WTC11 (cell line): ENCODE data around the gene AGAP1.

Source experiments
- FOXJ3 ChIP-seq: sonication (generic); formaldehyde crosslinking; IDR thresholded peaks from 2 replicates; pipeline ENCODE4 v1.9.0; 2021; ENCODE audit warnings: missing genetic modification reagents, mild to moderate bottlenecking, borderline replicate concordance
- FOXK1 ChIP-seq: sonication (generic); formaldehyde crosslinking; IDR thresholded peaks from 2 replicates; pipeline ENCODE4 v1.8.0; 2022; ENCODE audit warnings: mild to moderate bottlenecking, moderate library complexity, missing genetic modification reagents
- RELA ChIP-seq: sonication (generic); formaldehyde crosslinking; IDR thresholded peaks from 2 replicates; pipeline ENCODE4 v1.8.1; 2022; ENCODE audit warnings: missing genetic modification reagents, mild to moderate bottlenecking, borderline replicate concordance
- TCF7 ChIP-seq: sonication (generic); formaldehyde crosslinking; IDR thresholded peaks from 2 replicates; pipeline ENCODE4 v1.8.0; 2022; ENCODE audit warnings: mild to moderate bottlenecking, low read depth, missing genetic modification reagents, moderate library complexity
- ZNF121 ChIP-seq: sonication (generic); formaldehyde crosslinking; IDR thresholded peaks from 2 replicates; pipeline ENCODE4 v1.8.0; 2023; ENCODE audit warnings: missing genetic modification reagents
- TF ChIP-seq, protein P1 (sequence below): sonication (generic); formaldehyde crosslinking; IDR thresholded peaks from 2 replicates; pipeline ENCODE4 v1.8.0; 2022; ENCODE audit warnings: mild to moderate bottlenecking, missing genetic modification reagents
- TF ChIP-seq, protein P2 (sequence below): fragments of 200-600 bp; IDR thresholded peaks from 2 replicates; pipeline ENCODE4 v1.8.0; 2022; ENCODE audit warnings: antibody characterized with exemption
- TF ChIP-seq, protein P3 (sequence below): sonication (generic); formaldehyde crosslinking; IDR thresholded peaks from 2 replicates; pipeline ENCODE4 v1.8.0; 2022; ENCODE audit warnings: mild to moderate bottlenecking, missing genetic modification reagents

DNA sequence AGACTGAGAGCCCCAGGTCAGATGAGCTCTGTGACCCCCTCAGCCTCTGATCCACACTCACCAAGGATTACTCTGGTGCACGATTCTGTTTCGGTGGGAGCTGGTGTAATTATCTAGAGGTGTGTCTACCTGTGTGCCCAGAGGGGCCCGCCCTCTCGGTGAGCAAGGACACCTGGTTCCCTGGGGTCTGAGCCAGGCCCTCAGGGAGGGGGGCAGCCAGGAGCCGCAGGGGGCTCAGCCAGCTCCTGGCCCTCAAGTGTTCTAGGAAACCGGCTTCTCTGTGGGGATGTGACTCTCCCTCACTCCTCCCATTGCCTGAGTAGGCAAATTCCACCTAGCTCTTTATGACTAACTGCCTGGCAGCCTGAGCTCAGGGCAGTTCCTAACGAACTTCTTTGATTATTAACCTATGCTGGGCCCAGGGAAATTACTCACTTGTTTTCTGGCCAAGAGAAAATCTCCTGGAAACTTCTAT, 17.4 kb downstream of the AGAP1 start:
- TF ChIP-seq RELA (CRISPR knock-in tag) = no peak
- TF ChIP-seq, protein P1, sequence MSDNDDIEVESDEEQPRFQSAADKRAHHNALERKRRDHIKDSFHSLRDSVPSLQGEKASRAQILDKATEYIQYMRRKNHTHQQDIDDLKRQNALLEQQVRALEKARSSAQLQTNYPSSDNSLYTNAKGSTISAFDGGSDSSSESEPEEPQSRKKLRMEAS (CRISPR knock-in tag) = no peak
- TF ChIP-seq TCF7 (CRISPR knock-in tag) = no peak
- no peak for TF ChIP-seq ZNF121 (CRISPR knock-in tag)
- no peak for TF ChIP-seq FOXK1 (CRISPR knock-in tag)
- TF ChIP-seq, protein P2, sequence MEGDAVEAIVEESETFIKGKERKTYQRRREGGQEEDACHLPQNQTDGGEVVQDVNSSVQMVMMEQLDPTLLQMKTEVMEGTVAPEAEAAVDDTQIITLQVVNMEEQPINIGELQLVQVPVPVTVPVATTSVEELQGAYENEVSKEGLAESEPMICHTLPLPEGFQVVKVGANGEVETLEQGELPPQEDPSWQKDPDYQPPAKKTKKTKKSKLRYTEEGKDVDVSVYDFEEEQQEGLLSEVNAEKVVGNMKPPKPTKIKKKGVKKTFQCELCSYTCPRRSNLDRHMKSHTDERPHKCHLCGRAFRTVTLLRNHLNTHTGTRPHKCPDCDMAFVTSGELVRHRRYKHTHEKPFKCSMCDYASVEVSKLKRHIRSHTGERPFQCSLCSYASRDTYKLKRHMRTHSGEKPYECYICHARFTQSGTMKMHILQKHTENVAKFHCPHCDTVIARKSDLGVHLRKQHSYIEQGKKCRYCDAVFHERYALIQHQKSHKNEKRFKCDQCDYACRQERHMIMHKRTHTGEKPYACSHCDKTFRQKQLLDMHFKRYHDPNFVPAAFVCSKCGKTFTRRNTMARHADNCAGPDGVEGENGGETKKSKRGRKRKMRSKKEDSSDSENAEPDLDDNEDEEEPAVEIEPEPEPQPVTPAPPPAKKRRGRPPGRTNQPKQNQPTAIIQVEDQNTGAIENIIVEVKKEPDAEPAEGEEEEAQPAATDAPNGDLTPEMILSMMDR = no peak
- TF ChIP-seq, protein P3, sequence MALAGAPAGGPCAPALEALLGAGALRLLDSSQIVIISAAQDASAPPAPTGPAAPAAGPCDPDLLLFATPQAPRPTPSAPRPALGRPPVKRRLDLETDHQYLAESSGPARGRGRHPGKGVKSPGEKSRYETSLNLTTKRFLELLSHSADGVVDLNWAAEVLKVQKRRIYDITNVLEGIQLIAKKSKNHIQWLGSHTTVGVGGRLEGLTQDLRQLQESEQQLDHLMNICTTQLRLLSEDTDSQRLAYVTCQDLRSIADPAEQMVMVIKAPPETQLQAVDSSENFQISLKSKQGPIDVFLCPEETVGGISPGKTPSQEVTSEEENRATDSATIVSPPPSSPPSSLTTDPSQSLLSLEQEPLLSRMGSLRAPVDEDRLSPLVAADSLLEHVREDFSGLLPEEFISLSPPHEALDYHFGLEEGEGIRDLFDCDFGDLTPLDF (CRISPR knock-in tag) = no peak
- TF ChIP-seq FOXJ3 (CRISPR knock-in tag) = no peak
